Vagina (tissue), 2 donors: ENCODE measurements around the gene PIK3C2A.

Experiments used
- POLR2A ChIP-seq, 2 donors: fragments of 450-650 bp; IDR thresholded peaks; one replicate each; pipeline ENCODE4 v1.6.1; 2017; ENCODE audit warnings: antibody characterized with exemption in 2 of 2, mild to moderate bottlenecking in 2 of 2, moderate library complexity in 2 of 2
- TF ChIP-seq, protein P1 (sequence below), 3 experiments: fragments of 450-650 bp in 2 of 3; fragments of 200-600 bp in 1 of 3; sonication (generic) in 1 of 3; IDR thresholded peaks; one replicate each; pipeline ENCODE4 v1.5.1; 2017 to 2019; ENCODE audit warnings: antibody characterized with exemption in 3 of 3, mild to moderate bottlenecking in 2 of 3, moderate library complexity in 2 of 3

DNA sequence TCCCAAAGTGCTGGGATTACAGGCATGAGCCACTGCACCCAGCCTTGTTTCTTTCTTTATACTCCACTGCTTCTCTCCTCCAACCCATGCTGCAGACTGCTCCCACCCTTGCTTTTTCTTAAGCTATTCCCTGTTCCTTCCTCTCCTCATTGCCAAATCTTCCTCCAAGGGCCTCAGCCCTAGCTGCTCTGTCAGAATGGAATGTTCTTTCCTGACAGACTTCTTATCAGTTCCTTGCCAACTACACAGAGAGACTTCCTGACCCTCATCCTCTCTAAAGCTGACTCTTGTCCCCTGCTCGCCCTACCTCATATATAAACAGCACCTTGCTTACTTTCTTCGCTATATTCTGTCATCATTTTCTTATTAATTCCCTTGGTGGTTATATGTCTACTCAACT lies 16.9 kb upstream of the PIK3C2A start:
- TF ChIP-seq, protein P1, sequence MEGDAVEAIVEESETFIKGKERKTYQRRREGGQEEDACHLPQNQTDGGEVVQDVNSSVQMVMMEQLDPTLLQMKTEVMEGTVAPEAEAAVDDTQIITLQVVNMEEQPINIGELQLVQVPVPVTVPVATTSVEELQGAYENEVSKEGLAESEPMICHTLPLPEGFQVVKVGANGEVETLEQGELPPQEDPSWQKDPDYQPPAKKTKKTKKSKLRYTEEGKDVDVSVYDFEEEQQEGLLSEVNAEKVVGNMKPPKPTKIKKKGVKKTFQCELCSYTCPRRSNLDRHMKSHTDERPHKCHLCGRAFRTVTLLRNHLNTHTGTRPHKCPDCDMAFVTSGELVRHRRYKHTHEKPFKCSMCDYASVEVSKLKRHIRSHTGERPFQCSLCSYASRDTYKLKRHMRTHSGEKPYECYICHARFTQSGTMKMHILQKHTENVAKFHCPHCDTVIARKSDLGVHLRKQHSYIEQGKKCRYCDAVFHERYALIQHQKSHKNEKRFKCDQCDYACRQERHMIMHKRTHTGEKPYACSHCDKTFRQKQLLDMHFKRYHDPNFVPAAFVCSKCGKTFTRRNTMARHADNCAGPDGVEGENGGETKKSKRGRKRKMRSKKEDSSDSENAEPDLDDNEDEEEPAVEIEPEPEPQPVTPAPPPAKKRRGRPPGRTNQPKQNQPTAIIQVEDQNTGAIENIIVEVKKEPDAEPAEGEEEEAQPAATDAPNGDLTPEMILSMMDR (IDR thresholded peaks at IDR 0.05) = no peak
- no peak for TF ChIP-seq POLR2A (IDR thresholded peaks at IDR 0.05)
